GM18519 (cell line): ENCODE data around the gene TTC33.
"Not testable (repeated sequence)": the region's sequence is repeated elsewhere in the genome, so short reads cannot be mapped to it uniquely, and the experiment has no call there.

Experiments used
- ATAC-seq: cut with Tn5 transposase; IDR thresholded peaks from one replicate; pipeline ENCODE4 v1.9.1; 2021; ENCODE audit warnings: mild to moderate bottlenecking, moderate library complexity; ENCODE audit not compliant: unreplicated experiment, low FRiP score

The TTC33 gene

DNA sequence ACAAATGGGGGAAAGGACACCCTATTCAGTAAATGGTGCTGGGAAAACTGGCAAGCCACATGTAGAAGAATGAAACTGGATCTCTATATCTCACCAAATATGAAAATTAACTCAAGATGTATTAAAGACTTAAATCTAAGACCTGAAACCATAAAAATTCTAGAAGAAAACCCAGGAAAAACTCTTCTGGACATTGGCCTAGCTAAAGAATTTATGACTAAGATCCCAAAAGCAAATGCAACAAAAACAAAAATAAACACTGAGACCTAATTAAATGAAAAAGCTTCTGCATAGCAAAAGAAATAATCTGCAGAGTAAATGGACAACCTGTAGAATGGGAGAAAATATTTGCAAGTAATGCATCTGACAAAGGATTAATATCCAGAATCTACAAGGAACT lies 99.7 kb downstream of the TTC33 start:
- not testable (repeated sequence) for ATAC-seq

DNA sequence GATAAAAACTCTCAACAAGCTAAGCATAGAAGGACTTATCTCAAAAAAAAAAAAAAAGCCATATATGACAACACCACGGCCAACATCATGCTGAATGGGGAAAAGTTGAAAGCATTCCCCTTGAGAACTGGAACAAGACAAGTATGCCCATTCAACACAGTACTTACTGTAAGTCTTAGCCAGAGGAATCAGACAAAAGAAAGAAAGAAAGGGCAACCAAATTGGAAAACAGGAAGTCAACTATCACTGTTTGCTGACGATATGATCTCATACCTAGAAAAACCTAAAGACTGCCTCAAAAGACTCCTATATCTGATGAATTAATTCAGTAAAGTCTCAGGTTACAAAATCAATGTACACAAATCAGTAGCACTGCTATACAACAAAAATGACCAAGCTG lies 100.6 kb downstream of the TTC33 start:
- ATAC-seq, result no peak

DNA sequence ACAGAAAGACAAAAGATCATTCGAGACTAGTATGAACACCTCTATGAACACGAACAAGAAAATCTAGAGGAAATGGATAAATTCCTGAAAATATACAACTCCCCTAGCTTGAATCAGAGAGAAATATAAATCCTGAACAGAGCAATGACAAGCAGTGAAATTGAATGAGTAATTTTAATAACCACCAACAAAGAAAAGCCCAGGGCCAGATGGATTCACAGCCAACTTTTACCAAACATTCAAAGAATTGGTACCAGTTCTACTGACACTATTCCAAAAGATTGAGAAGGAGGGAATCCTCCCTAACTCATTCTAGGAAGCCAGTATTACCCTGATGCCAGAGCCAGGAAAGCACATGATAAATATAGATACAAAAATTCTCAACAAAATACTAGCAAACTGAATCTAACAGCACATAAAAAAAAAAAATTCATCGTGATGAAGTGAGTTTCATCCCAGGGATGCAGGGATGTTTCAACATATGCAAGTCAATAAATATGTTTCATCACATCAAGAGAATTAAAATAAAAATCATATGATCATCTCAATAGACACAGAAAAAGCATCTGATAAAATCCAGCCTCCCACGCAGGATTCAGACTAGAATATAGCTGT lies 101.3 kb downstream of the TTC33 start:
- no peak for ATAC-seq

- ATAC-seq, result no peak
These were observed 102.3 kb downstream of the TTC33 start for GRCh38 chr5:40653221-40654022.

- no peak for ATAC-seq
These were observed 103.1 kb downstream of the TTC33 start for GRCh38 chr5:40652441-40653220.

GRCh38 chr5:40651201-40651600 lies 104.6 kb downstream of the TTC33 start:
- ATAC-seq, result no peak

DNA sequence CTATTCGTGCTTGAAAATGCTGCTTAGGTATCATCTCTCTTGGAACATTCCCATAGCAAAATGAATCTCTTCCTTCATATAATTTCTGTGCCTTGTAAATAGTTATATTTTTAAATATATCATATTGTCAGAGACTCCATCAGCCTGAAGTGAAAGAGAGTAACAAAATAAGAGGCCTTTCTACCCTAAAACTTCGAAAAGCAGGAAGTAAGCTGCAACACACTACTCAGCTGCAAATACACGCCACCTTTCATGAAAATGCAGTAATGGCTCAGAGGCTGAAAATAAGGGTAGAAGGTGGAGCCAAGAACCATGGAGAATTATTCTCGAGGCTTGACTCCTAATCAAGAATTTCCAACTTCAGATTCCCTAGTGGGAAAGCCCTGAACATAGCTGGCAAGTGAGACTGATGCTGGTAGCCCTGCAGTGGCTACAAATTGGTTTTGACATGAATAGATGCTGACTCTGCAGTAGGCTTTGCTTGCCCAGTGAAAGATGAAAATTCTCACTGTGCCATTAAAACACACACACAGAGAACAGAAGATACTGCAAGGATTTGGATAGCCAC lies 106.2 kb downstream of the TTC33 start:
- no peak for ATAC-seq

DNA sequence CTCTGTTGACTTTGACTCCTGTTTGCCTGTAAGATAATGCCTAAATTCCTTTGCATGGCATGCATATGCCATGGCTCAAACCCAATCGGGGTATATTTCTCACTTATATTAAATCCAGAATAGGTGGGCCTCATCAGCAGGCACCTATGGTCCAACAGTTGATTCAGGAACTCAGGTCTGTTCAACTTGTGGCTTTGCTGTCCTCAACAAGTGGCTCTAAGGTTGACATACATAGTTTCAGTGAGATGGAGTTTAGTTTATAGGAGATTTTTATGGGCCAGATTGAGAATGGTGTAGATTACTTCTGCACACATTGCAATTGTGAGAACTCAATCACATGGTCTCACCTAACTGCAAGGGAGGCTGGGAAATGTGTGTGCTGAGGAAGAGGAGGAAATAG lies 107.6 kb downstream of the TTC33 start:
- ATAC-seq, result no peak

GRCh38 chr5:40646266-40646665 lies 109.5 kb downstream of the TTC33 start:
- ATAC-seq, result no peak

DNA sequence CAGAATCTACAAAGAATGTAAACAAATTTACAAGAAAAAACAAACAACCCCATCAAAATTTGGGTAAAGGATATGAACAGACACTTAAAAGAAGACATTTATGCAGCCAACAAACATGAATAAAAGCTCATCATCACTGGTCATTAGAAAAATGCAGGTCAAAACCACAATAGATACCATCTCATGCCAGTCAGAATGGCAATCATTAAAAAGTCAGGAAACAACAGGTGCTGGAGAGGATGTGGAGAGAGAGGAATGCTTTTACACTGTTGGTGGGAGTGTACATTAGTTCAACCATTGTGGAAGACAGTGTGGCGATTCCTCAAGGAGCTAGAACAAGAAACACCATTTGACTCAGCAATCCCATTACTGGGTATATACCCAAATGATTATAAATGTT lies 116.2 kb downstream of the TTC33 start:
- not testable (repeated sequence) for ATAC-seq

- ATAC-seq, result no peak
These were observed 121.2 kb downstream of the TTC33 start for GRCh38 chr5:40634593-40634992.

DNA sequence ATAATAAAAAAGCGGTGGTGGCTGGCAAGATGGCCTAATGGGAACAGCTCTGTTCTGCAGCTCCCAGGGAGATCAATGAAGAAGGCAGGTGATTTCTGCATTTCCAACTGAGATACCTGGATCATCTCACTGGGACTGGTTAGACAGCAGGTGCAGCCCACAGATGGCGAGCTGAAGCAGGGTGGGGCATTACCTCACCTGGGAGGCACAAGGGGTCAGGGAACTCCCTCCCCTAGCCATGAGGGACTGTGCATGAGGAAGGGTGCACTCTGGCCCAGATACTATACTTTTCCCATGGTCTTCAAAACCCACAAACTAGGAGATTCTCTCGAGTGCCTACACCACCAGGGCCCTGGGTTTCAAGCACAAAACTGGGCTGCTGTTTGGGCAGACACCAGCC lies 121.6 kb downstream of the TTC33 start:
- no peak for ATAC-seq

DNA sequence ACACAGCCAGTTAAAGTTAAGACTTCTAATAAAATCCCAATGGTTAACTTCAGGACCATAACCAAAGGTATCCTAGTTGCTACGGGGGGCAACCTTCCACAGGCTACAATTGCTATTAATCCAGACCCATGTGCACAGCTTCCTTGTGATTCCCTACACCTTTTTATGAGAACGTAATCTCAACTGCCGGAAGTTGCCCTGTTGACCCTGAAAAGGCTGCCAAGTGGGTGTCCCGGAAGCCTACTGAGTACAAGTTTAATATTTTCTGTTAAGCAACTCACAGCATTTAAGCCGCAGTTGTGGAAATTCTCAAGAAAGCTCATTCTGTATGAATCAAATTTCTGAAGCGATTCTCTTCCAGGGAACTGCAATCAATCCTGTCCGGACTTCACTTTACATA lies 124.5 kb downstream of the TTC33 start:
- no peak for ATAC-seq

- no peak for ATAC-seq
These were observed 125.6 kb downstream of the TTC33 start for GRCh38 chr5:40630126-40630525.

GRCh38 chr5:40628407-40628806 lies 127.4 kb downstream of the TTC33 start:
- ATAC-seq, result no peak

DNA sequence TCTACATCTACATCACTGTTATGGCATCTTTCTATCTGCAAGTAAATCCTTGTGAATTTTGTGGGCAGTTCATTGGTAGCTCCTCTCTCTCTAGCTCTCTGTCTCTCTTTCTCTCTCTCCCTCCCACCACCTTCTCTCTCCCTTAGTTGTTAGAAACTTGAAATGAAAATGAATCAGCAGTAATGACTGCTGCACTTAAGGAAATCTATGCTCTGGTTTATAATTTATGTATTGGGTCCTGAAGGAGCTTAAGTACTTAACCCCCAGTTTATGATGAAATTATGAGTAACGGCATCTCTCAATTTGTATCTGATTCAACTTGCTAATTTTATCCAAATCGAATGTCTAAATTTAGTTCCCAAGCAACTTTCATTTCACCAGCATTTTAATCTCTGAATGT lies 128.1 kb downstream of the TTC33 start:
- no peak for ATAC-seq

- ATAC-seq, result no peak
These were observed 129.0 kb downstream of the TTC33 start for GRCh38 chr5:40626801-40627200.

DNA sequence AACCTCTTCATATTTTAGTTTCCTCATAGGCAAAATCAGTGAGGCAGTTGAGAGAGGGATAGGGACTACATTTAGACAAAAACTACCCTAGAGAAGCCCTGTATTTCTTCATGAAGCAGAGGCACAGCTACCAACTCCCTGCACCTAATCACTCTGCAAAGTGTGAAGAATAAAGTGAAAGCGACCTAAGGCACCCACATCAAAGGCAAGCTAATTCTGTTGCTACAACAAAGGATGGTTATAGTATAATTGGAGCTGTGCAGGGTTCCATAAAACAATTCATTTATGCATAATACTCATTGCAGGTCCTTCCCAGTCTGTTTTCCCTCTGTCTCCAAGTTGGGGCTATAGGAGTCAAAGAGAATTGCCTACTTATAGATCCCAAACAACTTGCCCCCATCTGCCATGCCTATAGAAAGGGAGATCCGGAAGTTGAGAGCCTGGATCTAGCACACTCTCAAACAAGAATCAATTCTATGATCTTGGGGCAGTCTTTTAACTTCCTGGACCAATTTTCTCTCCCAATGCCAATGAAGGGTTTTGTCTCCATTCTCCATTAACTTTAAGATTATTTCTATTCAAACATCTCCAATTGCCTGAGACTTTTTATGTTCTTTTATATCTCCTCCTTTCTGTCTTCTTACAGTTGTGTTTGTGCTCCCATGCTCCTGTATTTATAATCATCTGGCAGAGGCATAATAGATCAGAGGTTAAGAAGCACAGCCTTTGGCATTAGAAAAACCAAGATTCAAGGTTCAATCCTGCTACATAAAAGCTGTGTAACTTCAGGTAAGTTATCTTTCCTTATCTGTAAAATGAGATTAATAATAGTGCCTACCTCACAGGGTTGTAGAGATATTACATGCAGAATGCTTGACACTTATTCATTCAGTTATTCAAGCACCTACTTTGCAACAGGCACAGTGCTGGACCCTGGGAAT lies 132.0 kb downstream of the TTC33 start:
- ATAC-seq, result no peak

DNA sequence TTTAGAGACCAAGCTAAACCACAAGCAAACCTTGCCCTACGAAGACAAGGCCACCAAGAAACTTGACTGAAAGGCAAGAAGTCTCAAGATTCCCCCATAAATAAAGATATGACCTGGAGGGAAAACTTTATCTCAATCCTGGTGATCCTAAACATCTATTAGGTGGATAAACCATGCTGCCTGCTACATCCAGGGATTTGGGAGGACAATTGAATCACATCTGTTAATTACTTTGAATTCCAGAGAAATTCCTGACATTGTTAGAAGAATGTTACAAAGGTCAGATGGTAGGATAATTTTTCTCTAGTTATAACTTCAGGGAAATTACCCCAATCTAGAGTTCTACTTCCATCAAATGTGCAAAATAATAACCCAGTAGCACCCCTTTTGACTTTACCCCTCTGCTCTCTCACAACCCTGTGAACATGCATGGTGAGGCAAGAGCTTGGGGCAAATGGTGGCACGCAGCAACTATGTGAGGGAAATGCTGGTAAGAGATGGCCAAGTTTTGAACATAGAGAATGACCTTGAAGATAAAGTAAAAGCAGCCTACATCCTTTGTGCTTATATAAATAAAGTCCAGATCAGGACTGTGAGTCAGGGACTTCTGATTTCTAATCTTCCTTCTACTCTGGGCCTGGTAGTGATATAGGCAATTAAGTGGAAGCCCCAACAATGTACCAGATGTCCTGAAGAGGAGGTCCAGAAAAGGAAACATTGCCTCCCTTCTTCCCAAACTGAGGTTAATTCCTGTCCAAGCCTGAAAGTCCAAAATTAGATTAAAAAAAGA lies 133.1 kb downstream of the TTC33 start:
- ATAC-seq, result no peak
